Fibroblast of lung (primary cell): ENCODE results near the gene CHST3. TPM values are rescaled to one million over a fixed set of nuclear protein-coding genes. Genes with fewer than 3 reads are reported as not detected.
"Not testable (repeated sequence)": the region's sequence is repeated elsewhere in the genome, so short reads cannot be mapped to it uniquely, and the experiment has no call there.

Source experiments
- DNase-seq, 2 donors: peaks; one replicate each; pipeline versions ENCODE4 v3.0.0 to v3.0.0-alpha.2; 2010; ENCODE audit warnings: low read depth in 2 of 2
- H2AFZ ChIP-seq: 2 replicates; pipeline ENCODE4 v1.5.1; 2012; ENCODE audit warnings: low read length, control low read depth, inconsistent platforms
- H3K27ac ChIP-seq: 2 replicates; pipeline ENCODE4 v1.5.1; 2011; ENCODE audit warnings: low read length, control low read depth; ENCODE audit not compliant: insufficient read depth
- H3K27me3 ChIP-seq: 2 replicates; pipeline ENCODE4 v1.5.1; 2011; ENCODE audit warnings: mild to moderate bottlenecking, low read length; ENCODE audit not compliant: control insufficient read depth, insufficient read depth
- H3K36me3 ChIP-seq: 2 replicates; pipeline ENCODE4 v1.5.1; 2011; ENCODE audit warnings: low read length; ENCODE audit not compliant: control insufficient read depth, insufficient read depth
- H3K4me1 ChIP-seq: 2 replicates; pipeline ENCODE4 v1.5.1; 2011; ENCODE audit warnings: low read length; ENCODE audit not compliant: control insufficient read depth, insufficient read depth; ENCODE audit errors: extremely low read depth
- H3K4me2 ChIP-seq: 2 replicates; pipeline ENCODE4 v1.5.1; 2011; ENCODE audit warnings: low read length, control low read depth; ENCODE audit not compliant: insufficient read depth; ENCODE audit errors: extremely low read depth
- H3K4me3 ChIP-seq, 4 experiments: fragments of 200-600 bp in 1 of 4; sonication (generic) in 1 of 4; replicated peaks in 1 of 4; 2 replicates each; pipeline ENCODE4 v1.5.1; 2011 to 2016; ENCODE audit warnings: low read length in 4 of 4, low read depth in 3 of 4, mild to moderate bottlenecking in 3 of 4, control low read depth in 2 of 4, inconsistent platforms in 1 of 4, mixed read lengths in 1 of 4; ENCODE audit not compliant: insufficient read depth in 1 of 4; ENCODE audit errors: control extremely low read depth in 1 of 4
- H3K79me2 ChIP-seq: 2 replicates; pipeline ENCODE4 v1.5.1; 2012; ENCODE audit warnings: mild to moderate bottlenecking, low read length, inconsistent platforms; ENCODE audit not compliant: control insufficient read depth, insufficient read depth
- H3K9ac ChIP-seq: 2 replicates; pipeline ENCODE4 v1.5.1; 2011; ENCODE audit warnings: mild to moderate bottlenecking, low read length, control low read depth; ENCODE audit not compliant: insufficient read depth
- H3K9me3 ChIP-seq: 2 replicates; pipeline ENCODE4 v1.5.1; 2012; ENCODE audit warnings: low read depth, low read length; ENCODE audit not compliant: control insufficient read depth, insufficient read depth
- H4K20me1 ChIP-seq: 2 replicates; pipeline ENCODE4 v1.5.1; 2011; ENCODE audit warnings: low read length; ENCODE audit not compliant: control insufficient read depth, insufficient read depth; ENCODE audit errors: extremely low read depth
- EZH2 ChIP-seq: IDR thresholded peaks from 2 replicates; pipeline ENCODE4 v1.5.1; 2012; ENCODE audit warnings: low read length, control low read depth, mild to moderate bottlenecking; ENCODE audit errors: missing control alignments
- polyA plus RNA-seq, 2 donors: library from polyadenylated mRNA; depleted of rRNA in 1 of 2; stranded (reverse) in 1 of 2; unstranded in 1 of 2; fragments of >200 nt; gene quantifications; 2 replicates each; pipeline ENCODE4 v1.2.1, GENCODE V29; 2011 to 2012; ENCODE audit warnings: missing spikeins in 1 of 2
- total RNA-seq: library from RNA; depleted of rRNA; stranded (reverse); fragments of >200 nt; gene quantifications from 2 replicates; pipeline ENCODE4 v1.2.1, GENCODE V29; 2014
- TF ChIP-seq, protein P1 (sequence below), 2 donors: IDR thresholded peaks in 1 of 2; conservative IDR thresholded peaks in 1 of 2; 1 replicate in 1 of 2; 2 replicates in 1 of 2; pipeline ENCODE4 v1.5.1; 2011 to 2012; ENCODE audit warnings: low read length in 2 of 2, control low read depth in 1 of 2, inconsistent platforms in 1 of 2, low read depth in 1 of 2, mild to moderate bottlenecking in 1 of 2

CHST3 gene
- total and polyA plus RNA-seq, 2 donors (not counting 1 experiment from before 2014, with no cell fraction given), result 9.1 to 29.9 TPM

- Histone ChIP-seq H2AFZ (no peak overlapping the region), H3K4me2 (peak overlapping the region; percentile 29), H3K79me2 (peaks cover 25% of the 10 kb centered on the region), H3K27ac (peak overlapping the region; percentile 78), H3K27me3 (no peaks in the 10 kb centered on the region), H3K4me1 (peaks cover 37% of the 10 kb centered on the region), H3K9me3 (no peaks in the 10 kb centered on the region), H3K36me3 (no peaks in the 10 kb centered on the region), H3K9ac (no peak overlapping the region), H4K20me1 (no peaks in the 10 kb centered on the region), H3K4me3 (no peak overlapping the region)
- DNase-seq, result peak; percentile 76 to 96
- no peak for TF ChIP-seq EZH2
- TF ChIP-seq, protein P1, sequence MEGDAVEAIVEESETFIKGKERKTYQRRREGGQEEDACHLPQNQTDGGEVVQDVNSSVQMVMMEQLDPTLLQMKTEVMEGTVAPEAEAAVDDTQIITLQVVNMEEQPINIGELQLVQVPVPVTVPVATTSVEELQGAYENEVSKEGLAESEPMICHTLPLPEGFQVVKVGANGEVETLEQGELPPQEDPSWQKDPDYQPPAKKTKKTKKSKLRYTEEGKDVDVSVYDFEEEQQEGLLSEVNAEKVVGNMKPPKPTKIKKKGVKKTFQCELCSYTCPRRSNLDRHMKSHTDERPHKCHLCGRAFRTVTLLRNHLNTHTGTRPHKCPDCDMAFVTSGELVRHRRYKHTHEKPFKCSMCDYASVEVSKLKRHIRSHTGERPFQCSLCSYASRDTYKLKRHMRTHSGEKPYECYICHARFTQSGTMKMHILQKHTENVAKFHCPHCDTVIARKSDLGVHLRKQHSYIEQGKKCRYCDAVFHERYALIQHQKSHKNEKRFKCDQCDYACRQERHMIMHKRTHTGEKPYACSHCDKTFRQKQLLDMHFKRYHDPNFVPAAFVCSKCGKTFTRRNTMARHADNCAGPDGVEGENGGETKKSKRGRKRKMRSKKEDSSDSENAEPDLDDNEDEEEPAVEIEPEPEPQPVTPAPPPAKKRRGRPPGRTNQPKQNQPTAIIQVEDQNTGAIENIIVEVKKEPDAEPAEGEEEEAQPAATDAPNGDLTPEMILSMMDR (conservative IDR thresholded peaks at IDR 0.05 in 1 of 2, IDR thresholded peaks at IDR 0.05 in 1 of 2; ENCODE audit: low read depth in 1 of 2, low read length in 2 of 2), result peak in 1 of 2 donors; percentile 16
These were observed 21.5 kb downstream of the CHST3 start for GRCh38 chr10:71985542-71986250.

GRCh38 chr10:71988895-71989294 is 24.7 kb downstream of the CHST3 start:
- not testable (repeated sequence) for H3K4me3 ChIP-seq, H4K20me1 ChIP-seq, H3K9me3 ChIP-seq, H3K9ac ChIP-seq, H3K36me3 ChIP-seq, H3K27ac ChIP-seq, H3K27me3 ChIP-seq, H3K4me2 ChIP-seq, H2AFZ ChIP-seq, DNase-seq
- H3K79me2 ChIP-seq, result peaks cover 12% of the 10 kb centered on the region
- H3K4me1 ChIP-seq, result peaks cover 22% of the 10 kb centered on the region

GRCh38 chr10:71989661-71990454 is 25.7 kb downstream of the CHST3 start:
- Histone ChIP-seq H3K4me3 (no peak overlapping the region), H3K4me1 (peaks cover 18% of the 10 kb centered on the region), H3K9ac (no peak overlapping the region), H3K36me3 (no peaks in the 10 kb centered on the region), H4K20me1 (no peaks in the 10 kb centered on the region), H3K4me2 (no peak overlapping the region), H3K27me3 (no peaks in the 10 kb centered on the region), H3K79me2 (peaks cover 9% of the 10 kb centered on the region), H2AFZ (no peak overlapping the region), H3K9me3 (no peaks in the 10 kb centered on the region), H3K27ac (no peak overlapping the region)
- TF ChIP-seq, protein P1 (conservative IDR thresholded peaks at IDR 0.05 in 1 of 2, IDR thresholded peaks at IDR 0.05 in 1 of 2; ENCODE audit: low read depth in 1 of 2, low read length in 2 of 2), result no peak
- no peak for TF ChIP-seq EZH2
- no peak for DNase-seq
